Measurements from ENCODE around the gene ACTG1.
"Not testable (repeated sequence)": the region's sequence is repeated elsewhere in the genome, so short reads cannot be mapped to it uniquely, and the experiment has no call there.

DNA sequence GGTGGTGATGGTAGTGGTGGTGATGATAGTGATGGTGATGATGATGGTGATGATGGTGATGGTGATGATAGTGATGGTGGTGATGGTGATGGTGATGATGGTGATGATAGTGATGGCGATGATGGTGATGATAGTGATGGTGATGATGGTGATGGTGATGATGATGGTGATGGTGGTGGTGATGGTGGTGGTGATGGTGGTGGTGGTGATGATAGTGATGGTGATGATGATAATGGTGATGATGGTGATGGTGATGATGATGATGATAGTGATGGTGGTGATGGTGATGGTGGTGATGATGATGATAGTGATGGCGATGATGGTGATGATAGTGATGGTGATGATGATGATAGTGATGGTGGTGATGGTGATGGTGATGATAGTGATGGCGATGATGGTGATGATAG lies 19.4 kb upstream of the ACTG1 start:
- TF ChIP-seq, protein P1, sequence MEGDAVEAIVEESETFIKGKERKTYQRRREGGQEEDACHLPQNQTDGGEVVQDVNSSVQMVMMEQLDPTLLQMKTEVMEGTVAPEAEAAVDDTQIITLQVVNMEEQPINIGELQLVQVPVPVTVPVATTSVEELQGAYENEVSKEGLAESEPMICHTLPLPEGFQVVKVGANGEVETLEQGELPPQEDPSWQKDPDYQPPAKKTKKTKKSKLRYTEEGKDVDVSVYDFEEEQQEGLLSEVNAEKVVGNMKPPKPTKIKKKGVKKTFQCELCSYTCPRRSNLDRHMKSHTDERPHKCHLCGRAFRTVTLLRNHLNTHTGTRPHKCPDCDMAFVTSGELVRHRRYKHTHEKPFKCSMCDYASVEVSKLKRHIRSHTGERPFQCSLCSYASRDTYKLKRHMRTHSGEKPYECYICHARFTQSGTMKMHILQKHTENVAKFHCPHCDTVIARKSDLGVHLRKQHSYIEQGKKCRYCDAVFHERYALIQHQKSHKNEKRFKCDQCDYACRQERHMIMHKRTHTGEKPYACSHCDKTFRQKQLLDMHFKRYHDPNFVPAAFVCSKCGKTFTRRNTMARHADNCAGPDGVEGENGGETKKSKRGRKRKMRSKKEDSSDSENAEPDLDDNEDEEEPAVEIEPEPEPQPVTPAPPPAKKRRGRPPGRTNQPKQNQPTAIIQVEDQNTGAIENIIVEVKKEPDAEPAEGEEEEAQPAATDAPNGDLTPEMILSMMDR (IDR thresholded peaks at IDR 0.05): not testable (repeated sequence)
- TF ChIP-seq POLR2A (IDR thresholded peaks at IDR 0.05): not testable (repeated sequence)

Data from Peyer's patch (tissue), 4 donors.